Endometrial microvascular endothelial cells (primary cell): ENCODE measurements around the gene MYH9. TPM values are rescaled to one million over a fixed set of nuclear protein-coding genes. Genes with fewer than 3 reads are reported as not detected.
"Not testable (repeated sequence)": the region's sequence is repeated elsewhere in the genome, so short reads cannot be mapped to it uniquely, and the experiment has no call there.

Experiments used
- in situ Hi-C: cut with HindIII; loops from 2 replicates; pipeline ENCODE4 v1.10.0; 2017; ENCODE audit warnings: low sequenced_read_pairs, low pct_unique_long_range_greater_than_20kb; ENCODE audit errors: inconsistent ontology term
- total RNA-seq: library from RNA; depleted of rRNA; stranded (reverse); fragments of >200 nt; gene quantifications from one replicate; pipeline ENCODE4 v1.2.3, GENCODE V29; 2015; ENCODE audit errors: inconsistent ontology term

The MYH9 gene
- total RNA-seq, 1 donor from 2014 or later, result 887 TPM

GRCh38 chr22:36303115-36303467 is 84.7 kb downstream of the MYH9 start:
- in situ Hi-C loops, result no loop called here

DNA sequence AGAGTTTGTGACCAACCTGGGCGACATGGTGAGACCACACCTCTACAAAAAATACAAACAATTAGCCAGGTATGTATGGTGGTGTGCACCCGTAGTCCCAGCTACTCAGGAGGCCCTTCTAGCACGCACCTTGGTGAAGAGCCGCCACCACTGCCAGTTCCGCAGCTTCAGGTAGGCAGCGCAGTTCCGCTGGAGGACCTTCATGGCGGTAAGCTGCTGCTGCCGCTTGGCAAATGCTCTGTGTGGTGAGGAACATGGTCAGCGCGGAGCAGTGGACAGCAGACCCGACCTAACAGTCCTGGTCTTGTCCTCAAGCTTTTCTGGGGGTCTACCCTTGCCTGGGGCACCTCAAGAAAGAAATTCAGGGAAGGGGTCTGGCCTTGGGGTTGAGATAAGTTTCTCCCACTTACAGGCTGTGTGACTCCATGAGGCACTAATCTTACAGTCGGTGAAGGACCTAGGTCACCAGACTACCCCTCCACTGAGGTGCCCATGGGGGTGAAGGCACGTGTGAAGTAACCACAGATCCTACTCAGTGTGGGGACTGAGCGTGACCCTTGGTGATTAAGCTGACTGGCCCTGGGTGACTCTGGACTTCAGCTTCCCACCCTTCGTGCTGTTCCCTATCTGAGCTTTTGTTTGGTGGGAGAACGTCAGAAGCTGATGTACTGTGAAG is 85.2 kb downstream of the MYH9 start:
- in situ Hi-C loops, result no loop called here

DNA sequence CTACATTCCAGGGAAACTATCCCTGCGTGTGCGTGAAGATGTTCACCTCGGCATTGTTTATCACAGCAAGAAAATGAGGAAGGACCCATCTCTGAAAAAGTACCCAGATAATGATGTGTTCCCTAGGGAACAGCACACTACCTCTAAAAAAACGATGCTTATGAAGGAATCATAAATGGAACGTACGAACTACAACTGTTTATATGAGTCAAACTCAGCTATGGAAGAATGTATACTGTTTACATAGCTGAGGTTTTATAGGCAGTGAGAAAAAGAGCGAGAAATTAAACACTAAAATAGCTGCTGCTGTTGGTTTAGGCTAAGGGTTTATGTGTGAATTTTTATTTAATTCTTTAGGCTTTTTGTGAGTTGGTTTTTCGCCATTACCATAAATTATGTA is 85.9 kb downstream of the MYH9 start:
- in situ Hi-C loops, result no loop called here

DNA sequence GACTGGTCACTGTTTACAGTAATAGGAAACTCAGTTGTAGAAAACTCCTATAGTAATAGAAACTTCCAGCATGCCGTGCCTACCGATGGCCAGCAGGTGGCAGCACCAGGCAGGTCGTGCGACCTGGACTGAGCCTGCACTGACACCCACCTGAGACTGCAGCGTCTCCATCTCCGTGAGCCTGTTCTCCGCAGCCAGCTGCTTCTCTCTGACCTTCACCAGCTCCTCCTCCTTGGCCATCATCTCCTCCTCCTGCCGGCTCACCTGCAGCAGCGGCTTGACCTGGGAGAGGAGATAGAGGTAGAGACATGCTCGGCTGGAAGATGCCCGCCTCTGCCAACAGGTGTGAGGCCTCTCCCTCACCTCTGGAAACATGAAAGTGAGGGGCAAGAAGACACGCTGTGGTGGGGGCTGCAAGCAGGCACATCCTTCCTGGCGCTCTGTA is 86.4 kb downstream of the MYH9 start:
- in situ Hi-C loops, result no loop called here

DNA sequence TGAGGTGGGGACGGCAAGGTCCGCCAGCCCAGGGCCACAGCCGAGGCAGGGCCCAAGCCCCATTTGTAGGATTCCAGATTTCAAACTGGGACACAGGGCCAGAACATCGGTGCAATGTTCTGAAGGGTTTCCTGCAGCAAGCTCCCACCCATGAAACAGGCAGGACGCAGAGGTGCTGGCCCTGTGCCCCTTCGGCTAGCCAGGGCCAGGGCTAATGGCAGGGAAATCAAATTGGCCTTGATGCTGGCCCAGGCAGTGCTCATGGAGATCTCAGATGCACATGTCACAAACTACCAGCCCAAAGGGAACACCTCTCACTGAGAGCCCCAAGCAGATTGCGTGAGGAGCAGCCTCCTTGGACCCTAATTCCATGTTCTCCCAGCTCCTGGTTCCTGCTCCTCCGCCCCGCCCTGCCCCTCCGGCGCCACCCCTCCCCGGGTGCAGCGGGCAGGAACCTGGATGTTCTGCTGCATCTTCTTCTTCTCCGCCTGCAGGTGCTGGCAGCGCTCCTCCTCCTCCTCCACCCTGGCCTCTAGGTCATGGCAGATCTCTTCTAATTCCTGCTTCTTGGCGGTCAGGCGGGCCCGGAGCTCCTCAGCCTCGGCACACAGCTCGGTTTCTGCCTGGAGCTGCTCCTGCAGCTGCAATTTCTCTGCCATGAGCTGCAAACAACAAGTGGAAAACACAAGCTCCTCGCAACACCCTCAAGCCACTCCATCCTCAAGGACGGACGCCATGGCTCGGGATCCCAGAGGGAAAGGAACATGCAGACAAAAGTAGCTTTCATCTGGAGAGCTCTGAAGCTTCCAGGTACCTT is 87.2 kb downstream of the MYH9 start:
- in situ Hi-C loops, result no loop called here

DNA sequence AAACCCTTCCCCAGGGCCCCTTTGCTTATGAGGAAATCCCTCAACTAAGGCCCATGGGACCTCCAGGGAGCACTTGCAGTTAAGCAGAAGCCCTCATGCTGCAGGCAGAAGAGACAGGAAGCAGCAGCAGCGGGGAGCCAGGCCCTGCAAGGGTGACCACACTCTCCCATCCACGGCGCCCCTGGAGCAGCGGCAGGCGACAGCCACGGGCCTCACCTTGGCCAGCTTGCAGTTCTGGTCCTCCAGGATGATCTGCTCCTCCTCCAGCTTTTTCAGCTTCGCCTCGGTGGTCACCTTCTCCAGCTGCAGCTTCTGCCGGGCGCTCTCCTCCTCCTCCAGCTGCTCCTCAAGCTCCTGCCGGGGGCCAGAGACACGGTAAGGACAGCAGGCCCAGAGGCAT is 87.9 kb downstream of the MYH9 start:
- in situ Hi-C loops, result no loop called here

GRCh38 chr22:36299295-36299694 is 88.5 kb downstream of the MYH9 start:
- in situ Hi-C loops, result no loop called here

GRCh38 chr22:36298601-36299000 is 89.2 kb downstream of the MYH9 start:
- in situ Hi-C loops, result no loop called here

- in situ Hi-C loops, result no loop called here
These were observed 89.6 kb downstream of the MYH9 start for GRCh38 chr22:36298118-36298517.

DNA sequence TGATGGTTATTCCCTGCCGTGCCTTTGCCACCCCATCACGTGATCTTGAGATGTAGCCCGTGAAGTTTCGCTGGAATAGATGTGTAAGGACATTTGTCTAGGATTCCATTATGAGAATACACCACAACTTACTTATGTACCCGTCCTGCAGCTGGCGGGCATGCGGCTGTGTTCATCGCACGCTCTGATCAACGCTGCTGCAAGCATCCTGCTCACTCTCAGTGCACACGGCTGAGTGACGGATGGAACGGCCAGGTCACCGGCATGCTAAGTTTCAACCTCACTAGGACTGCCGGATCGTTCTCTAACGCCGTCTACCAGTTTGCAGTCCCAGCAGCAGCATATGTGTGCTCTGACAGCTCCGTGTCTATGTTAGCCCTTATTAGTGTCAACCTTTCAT is 90.2 kb downstream of the MYH9 start:
- in situ Hi-C loops, result no loop called here

- in situ Hi-C loops, result no loop called here
These were observed 91.1 kb downstream of the MYH9 start for GRCh38 chr22:36296690-36297089.

- in situ Hi-C loops, result no loop called here
These were observed 92.5 kb downstream of the MYH9 start for GRCh38 chr22:36295247-36295646.

- in situ Hi-C loops, result no loop called here
These were observed 93.0 kb downstream of the MYH9 start for GRCh38 chr22:36294801-36295200.

GRCh38 chr22:36294293-36294620 is 93.5 kb downstream of the MYH9 start:
- in situ Hi-C loops, result no loop called here

- in situ Hi-C loops, result no loop called here
These were observed 94.0 kb downstream of the MYH9 start for GRCh38 chr22:36293606-36294292.

GRCh38 chr22:36292823-36293530 is 94.8 kb downstream of the MYH9 start:
- in situ Hi-C loops, result no loop called here

DNA sequence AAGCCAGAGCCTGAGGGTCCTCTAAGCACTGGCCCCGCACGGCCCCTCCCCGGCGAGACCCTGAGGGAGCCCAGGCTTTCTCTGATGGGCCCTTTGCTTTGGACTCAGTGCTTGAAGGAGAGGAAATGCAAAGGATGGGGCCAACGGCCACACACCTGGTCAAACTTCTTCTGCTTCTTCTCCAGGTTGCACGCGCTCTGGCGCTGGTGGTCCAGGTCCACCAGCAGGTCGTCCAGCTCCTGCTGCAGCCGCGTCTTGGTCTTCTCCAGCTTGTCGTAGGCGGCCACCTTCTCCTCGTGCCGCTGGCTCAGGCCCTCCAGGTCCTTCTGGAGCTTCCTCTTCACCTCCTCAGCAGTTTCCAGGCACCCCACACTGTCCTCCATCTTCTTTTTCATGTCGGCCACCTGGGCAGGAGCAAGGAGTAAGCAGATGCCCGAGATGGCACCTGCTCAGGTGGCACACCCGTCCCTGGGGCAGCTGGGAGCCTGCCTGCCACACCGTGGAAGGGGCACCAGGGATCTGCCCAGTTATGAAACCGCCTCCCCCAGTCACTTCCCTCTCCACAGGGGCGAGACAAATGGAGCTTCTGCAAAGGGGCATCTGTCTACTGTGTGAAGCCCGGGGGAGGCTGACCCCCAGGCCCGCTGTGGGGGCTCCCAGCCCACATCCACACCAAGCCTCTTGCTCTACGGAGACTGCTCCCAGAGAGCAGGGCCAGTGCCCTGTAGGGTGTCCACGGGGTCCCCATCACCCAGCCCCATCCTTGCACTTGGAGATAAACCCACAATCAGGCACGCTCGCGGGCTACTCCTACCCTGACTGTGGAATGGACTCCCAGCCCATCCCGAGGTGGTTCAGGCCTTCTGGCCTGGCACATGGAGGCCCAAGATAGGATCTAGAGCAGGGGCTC is 95.7 kb downstream of the MYH9 start:
- in situ Hi-C loops, result no loop called here

GRCh38 chr22:36290391-36291075 is 97.2 kb downstream of the MYH9 start:
- in situ Hi-C loops, result not testable (repeated sequence)
